ENCODE measurements around the gene SESN3.

The SESN3 gene

GRCh38 chr11:95242845-95243605 is 12.0 kb upstream of the SESN3 start:
- TF ChIP-seq FOXK2 (IDR thresholded peaks at IDR 0.05) (no peak), BHLHE40 (IDR thresholded peaks at IDR 0.05; ENCODE audit: borderline replicate concordance) (no peak), CTBP1 (IDR thresholded peaks at IDR 0.05; ENCODE audit: borderline replicate concordance) (no peak), L3MBTL2 (conservative IDR thresholded peaks at IDR 0.05) (no peak), ARNT (IDR thresholded peaks at IDR 0.05) (no peak), HDGF (IDR thresholded peaks at IDR 0.05; ENCODE audit: borderline replicate concordance) (no peak), FOXM1 (IDR thresholded peaks at IDR 0.05; ENCODE audit: borderline replicate concordance) (no peak), ELF4 (IDR thresholded peaks at IDR 0.05) (no peak), SP1 (IDR thresholded peaks at IDR 0.05) (no peak), SUZ12 (IDR thresholded peaks at IDR 0.05) (no peak), TARDBP (IDR thresholded peaks at IDR 0.05) (no peak), NFRKB (IDR thresholded peaks at IDR 0.05) (no peak), LEF1 (IDR thresholded peaks at IDR 0.05; ENCODE audit: borderline replicate concordance) (no peak), ZNF384 (IDR thresholded peaks at IDR 0.05) (no peak), FOXA1 (IDR thresholded peaks at IDR 0.05) (no peak)
- TF ChIP-seq, protein P1, sequence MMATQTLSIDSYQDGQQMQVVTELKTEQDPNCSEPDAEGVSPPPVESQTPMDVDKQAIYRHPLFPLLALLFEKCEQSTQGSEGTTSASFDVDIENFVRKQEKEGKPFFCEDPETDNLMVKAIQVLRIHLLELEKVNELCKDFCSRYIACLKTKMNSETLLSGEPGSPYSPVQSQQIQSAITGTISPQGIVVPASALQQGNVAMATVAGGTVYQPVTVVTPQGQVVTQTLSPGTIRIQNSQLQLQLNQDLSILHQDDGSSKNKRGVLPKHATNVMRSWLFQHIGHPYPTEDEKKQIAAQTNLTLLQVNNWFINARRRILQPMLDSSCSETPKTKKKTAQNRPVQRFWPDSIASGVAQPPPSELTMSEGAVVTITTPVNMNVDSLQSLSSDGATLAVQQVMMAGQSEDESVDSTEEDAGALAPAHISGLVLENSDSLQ (IDR thresholded peaks at IDR 0.05), result no peak
- CTCF ChIA-PET, result no interaction called here
- DNase-seq (ENCODE audit: extremely low spot score), result no peak
- POLR2A ChIA-PET, result interaction anchor here (1.1 to 1.3 kb wide), 3 partner anchors 11 to 13 kb away, joined by 3 to 7 read pairs (median 4); no protein-coding TSS in a partner anchor

DNA sequence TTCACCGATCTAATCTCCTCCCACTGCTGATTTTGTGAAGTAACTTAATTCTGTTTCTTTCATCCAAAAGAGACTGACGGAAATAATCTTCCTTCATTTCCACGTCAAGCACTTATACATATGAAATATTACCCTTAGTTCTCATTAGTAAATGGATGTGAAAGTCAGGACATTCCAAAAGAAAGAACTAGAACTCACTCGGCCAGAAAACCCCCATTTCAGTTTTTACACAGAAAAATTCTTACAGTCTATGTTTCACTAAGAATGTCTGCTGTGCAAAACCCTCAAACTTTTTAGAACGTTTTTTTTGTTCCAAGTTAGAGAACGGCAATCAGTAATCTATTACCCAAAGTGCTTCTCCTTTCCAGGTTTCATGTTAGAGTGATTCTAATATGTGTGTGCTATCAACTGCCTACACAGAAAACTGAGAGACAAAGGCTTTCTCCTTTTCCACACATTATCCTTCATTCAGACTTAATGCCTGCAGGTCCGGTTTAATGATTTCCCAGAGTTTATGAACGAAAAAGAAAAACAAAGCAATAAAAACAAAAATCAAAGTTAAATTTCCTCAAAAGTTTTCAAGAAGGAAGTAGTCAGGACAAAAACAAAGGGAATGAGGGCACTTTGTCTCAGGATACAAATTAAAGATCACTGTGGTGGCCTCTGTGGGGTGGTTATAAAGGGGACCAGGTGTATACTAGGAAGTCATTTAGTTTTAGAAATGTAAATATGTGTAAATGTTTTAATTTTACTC is 11.3 kb upstream of the SESN3 start:
- CTCF ChIA-PET, result no interaction called here
- TF ChIP-seq ZNF384 (IDR thresholded peaks at IDR 0.05), result no peak
- no peak for TF ChIP-seq NFRKB (IDR thresholded peaks at IDR 0.05)
- TF ChIP-seq TARDBP (IDR thresholded peaks at IDR 0.05), result no peak
- no peak for TF ChIP-seq ARNT (IDR thresholded peaks at IDR 0.05)
- TF ChIP-seq LEF1 (IDR thresholded peaks at IDR 0.05; ENCODE audit: borderline replicate concordance), result no peak
- TF ChIP-seq ELF4 (IDR thresholded peaks at IDR 0.05), result no peak
- no peak for TF ChIP-seq FOXM1 (IDR thresholded peaks at IDR 0.05; ENCODE audit: borderline replicate concordance)
- no peak for TF ChIP-seq SUZ12 (IDR thresholded peaks at IDR 0.05)
- TF ChIP-seq L3MBTL2 (conservative IDR thresholded peaks at IDR 0.05), result no peak
- no peak for TF ChIP-seq FOXK2 (IDR thresholded peaks at IDR 0.05)
- POLR2A ChIA-PET, result interaction anchor here (1.1 to 1.5 kb wide), 3 partner anchors 10 to 12 kb away, joined by 3 to 7 read pairs (median 4); partner anchors contain the start of gene SESN3
- DNase-seq (ENCODE audit: extremely low spot score), result no peak

- POLR2A ChIA-PET, result interaction anchor here (1.1 to 1.5 kb wide), 2 partner anchors 10 to 12 kb away, joined by 3 to 4 read pairs; partner anchors contain the start of gene SESN3
- TF ChIP-seq SP1 (IDR thresholded peaks at IDR 0.05), result no peak
- CTCF ChIA-PET, result interaction anchor here (0.6 to 1.1 kb wide), 2 partner anchors 224 to 464 kb away, joined by 3 to 5 read pairs; no protein-coding TSS in a partner anchor
- DNase-seq (ENCODE audit: extremely low spot score), result no peak
Observed at GRCh38 chr11:95241681-95242081, 10.7 kb upstream of the SESN3 start.

GRCh38 chr11:95239871-95240649 is 9.1 kb upstream of the SESN3 start:
- CTCF ChIA-PET, result no interaction called here
- POLR2A ChIA-PET, result no interaction called here

GRCh38 chr11:95232666-95233065 is 1.7 kb upstream of the SESN3 start:
- ChIA-PET POLR2A (interaction anchor here (0.6 to 2.4 kb wide), 18 partner anchors 10 to 557 kb away, joined by 3 to 19 read pairs (median 4); partner anchors contain the start of genes CEP57 and FAM76B), CTCF (interaction anchor here (0.7 kb wide), 1 partner anchor 8 kb away, joined by 4 read pairs; no protein-coding TSS in a partner anchor)
- no peak for TF ChIP-seq L3MBTL2 (conservative IDR thresholded peaks at IDR 0.05)
- no peak for DNase-seq (ENCODE audit: extremely low spot score)

More at GRCh38 chr11:95239871-95240649, 9.1 kb upstream of the SESN3 start:
- no peak for DNase-seq (ENCODE audit: extremely low spot score)
- TF ChIP-seq ARNT (IDR thresholded peaks at IDR 0.05) (no peak), ZNF384 (IDR thresholded peaks at IDR 0.05) (no peak), FOXK2 (IDR thresholded peaks at IDR 0.05) (no peak), L3MBTL2 (conservative IDR thresholded peaks at IDR 0.05) (no peak), BHLHE40 (IDR thresholded peaks at IDR 0.05; ENCODE audit: borderline replicate concordance) (no peak), SUZ12 (IDR thresholded peaks at IDR 0.05) (no peak), NFRKB (IDR thresholded peaks at IDR 0.05) (no peak), LEF1 (IDR thresholded peaks at IDR 0.05; ENCODE audit: borderline replicate concordance) (no peak), TARDBP (IDR thresholded peaks at IDR 0.05) (no peak), FOXA1 (IDR thresholded peaks at IDR 0.05) (no peak), CTBP1 (IDR thresholded peaks at IDR 0.05; ENCODE audit: borderline replicate concordance) (no peak), SP1 (IDR thresholded peaks at IDR 0.05) (no peak), HDGF (IDR thresholded peaks at IDR 0.05; ENCODE audit: borderline replicate concordance) (no peak)

DNA sequence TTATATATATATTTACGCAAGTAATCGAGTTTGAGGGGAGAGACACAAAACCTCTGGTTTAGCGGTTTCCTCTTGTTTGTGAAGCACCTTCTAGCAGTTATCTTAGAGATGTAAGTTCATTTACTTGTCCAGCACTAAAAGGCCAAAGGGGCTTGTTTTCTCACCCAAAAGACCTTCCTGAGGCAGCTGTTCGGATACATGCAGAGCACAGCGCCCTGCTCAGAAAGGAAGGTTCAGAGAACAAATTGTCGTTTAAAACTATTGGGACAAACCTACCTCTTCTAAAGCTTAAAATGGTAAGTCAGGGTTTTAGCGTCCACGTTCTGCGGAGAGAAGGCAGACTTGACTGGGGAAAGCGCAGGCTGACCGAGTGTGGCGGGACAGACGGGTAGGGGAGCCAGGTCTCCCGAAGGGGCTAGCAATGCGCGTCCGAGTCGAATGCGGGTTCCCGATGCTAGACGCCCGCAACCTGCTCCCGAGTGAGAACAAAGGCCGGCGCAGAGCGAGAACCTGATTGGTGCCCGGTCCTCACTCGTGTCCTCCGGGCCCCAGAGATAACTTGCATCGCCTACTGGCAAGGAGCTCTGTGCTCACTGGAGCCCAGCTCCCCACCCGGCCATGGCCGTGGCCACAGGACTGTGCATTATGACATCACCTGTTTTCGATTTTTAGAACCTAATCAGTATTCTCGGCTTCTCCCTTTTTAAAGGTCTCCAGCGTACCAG is 1.0 kb upstream of the SESN3 start:
- ChIA-PET CTCF (interaction anchor here (0.7 to 1.7 kb wide), 3 partner anchors 9 to 473 kb away, joined by 3 to 14 read pairs (median 4); no protein-coding TSS in a partner anchor), POLR2A (interaction anchor here (0.6 to 2.4 kb wide), 29 partner anchors 11 to 558 kb away, joined by 3 to 19 read pairs (median 4); partner anchors contain the start of genes CEP57, ENDOD1, FAM76B and SRSF8)
- TF ChIP-seq ZNF384 (IDR thresholded peaks at IDR 0.05) (no peak), FOXA1 (IDR thresholded peaks at IDR 0.05) (no peak), LEF1 (IDR thresholded peaks at IDR 0.05; ENCODE audit: borderline replicate concordance) (no peak)
- peak; percentile 62 for DNase-seq (ENCODE audit: extremely low spot score)

Data from HEK293T (cell line).